Endothelial cell of umbilical vein (primary cell): ENCODE data around the gene SORCS1. TPM values are rescaled to one million over a fixed set of nuclear protein-coding genes. Genes with fewer than 3 reads are reported as not detected.

Source experiments
- BruUV-seq: library from RNA; stranded (reverse); fragments of 400-500 nt; replicated peaks from 2 replicates; lab custom pipeline; 2021; lab: Mats Ljungman, UMichigan
- CTCF ChIA-PET: fragments of 300-600, 350-600 bp; sonication (Branson Sonifier 250); formaldehyde crosslinking; loops from one replicate; lab custom pipeline; 2021; ENCODE audit warnings: antibody characterized with exemption, inconsistent platforms; lab: Charles Lee
- POLR2A ChIA-PET: fragments of 300-600, 350-600 bp; sonication (Branson Sonifier 250); formaldehyde crosslinking; loops from one replicate; lab custom pipeline; 2021; ENCODE audit warnings: antibody characterized with exemption, inconsistent platforms; lab: Charles Lee
- DNase-seq: peaks from one replicate; pipeline ENCODE4 v3.0.0-alpha.2; 2011; ENCODE audit warnings: low read depth, low spot score
- FAIRE-seq: peaks from 2 replicates; lab custom pipeline; 2011; peaks lifted over from hg19 to GRCh38; lab: Jason Lieb, UNC
- H2AFZ ChIP-seq: 2 replicates; pipeline ENCODE4 v1.6.0; 2012; ENCODE audit warnings: low read depth, low read length, control low read depth, inconsistent platforms
- H3K27ac ChIP-seq: 2 replicates; pipeline ENCODE4 v1.5.1; 2011; ENCODE audit warnings: low read depth, mild to moderate bottlenecking, control low read depth, low read length, moderate library complexity; ENCODE audit not compliant: insufficient read depth
- H3K27me3 ChIP-seq, 2 experiments: 2 replicates each; pipeline versions ENCODE4 v1.6.0 to v1.6.1; 2011; ENCODE audit warnings: low read length in 2 of 2, mixed read lengths in 1 of 2; ENCODE audit not compliant: control insufficient read depth in 2 of 2, insufficient read depth in 2 of 2
- H3K36me3 ChIP-seq, 2 experiments: 2 replicates in 1 of 2; 3 replicates in 1 of 2; pipeline ENCODE4 v1.5.1; 2011; ENCODE audit warnings: low read length in 2 of 2, mild to moderate bottlenecking in 1 of 2, moderate library complexity in 1 of 2; ENCODE audit not compliant: control insufficient read depth in 2 of 2, insufficient read depth in 2 of 2; ENCODE audit errors: extremely low read depth in 1 of 2
- H3K4me1 ChIP-seq: 3 replicates; pipeline ENCODE4 v1.5.1; 2011; ENCODE audit warnings: mild to moderate bottlenecking, low read length; ENCODE audit not compliant: control insufficient read depth, insufficient read depth; ENCODE audit errors: extremely low read depth
- H3K4me2 ChIP-seq: 2 replicates; pipeline ENCODE4 v1.6.1; 2011; ENCODE audit warnings: low read length, control low read depth, mixed read lengths; ENCODE audit not compliant: insufficient read depth
- H3K4me3 ChIP-seq, 3 experiments: fragments of 200-600 bp in 1 of 3; sonication (generic), shearing (Covaris generic) in 1 of 3; replicated peaks in 1 of 3; 2 replicates each; pipeline ENCODE4 v1.5.1; 2011 to 2016; ENCODE audit warnings: control low read depth in 3 of 3, low read length in 3 of 3, mild to moderate bottlenecking in 2 of 3, inconsistent platforms in 1 of 3, low read depth in 1 of 3, moderate library complexity in 1 of 3; ENCODE audit not compliant: insufficient read depth in 1 of 3
- H3K79me2 ChIP-seq: 2 replicates; pipeline ENCODE4 v1.6.0; 2012; ENCODE audit warnings: low read length, inconsistent platforms; ENCODE audit not compliant: control insufficient read depth, insufficient read depth
- H3K9ac ChIP-seq: replicated peaks from 2 replicates; pipeline ENCODE3; 2011; ENCODE audit warnings: low read length, control low read depth; ENCODE audit not compliant: insufficient read depth; ENCODE audit errors: extremely low read depth
- H3K9me1 ChIP-seq: replicated peaks from 3 replicates; pipeline ENCODE4 v1.6.0; 2011; ENCODE audit warnings: mild to moderate bottlenecking, low read length; ENCODE audit not compliant: control insufficient read depth, insufficient read depth; ENCODE audit errors: extremely low read depth
- H3K9me3 ChIP-seq: replicated peaks from 2 replicates; pipeline ENCODE4 v1.5.1; 2012; ENCODE audit warnings: low read length, inconsistent platforms; ENCODE audit not compliant: control insufficient read depth, insufficient read depth
- H4K20me1 ChIP-seq: replicated peaks from 2 replicates; pipeline ENCODE3; 2011; ENCODE audit warnings: mild to moderate bottlenecking, low read length; ENCODE audit not compliant: control insufficient read depth, insufficient read depth; ENCODE audit errors: extremely low read depth
- CTCF ChIP-seq, 2 donors: IDR thresholded peaks; 1 replicate in 1 of 2; 2 replicates in 1 of 2; pipeline ENCODE4 v1.5.1; 2011; ENCODE audit warnings: low read length in 2 of 2, mild to moderate bottlenecking in 2 of 2, moderate library complexity in 2 of 2, control low read depth in 1 of 2, inconsistent platforms in 1 of 2, low read depth in 1 of 2; ENCODE audit not compliant: insufficient read depth in 1 of 2; ENCODE audit errors: extremely low read depth in 1 of 2
- EZH2 ChIP-seq: IDR thresholded peaks from 2 replicates; pipeline ENCODE4 v1.6.1; 2012; ENCODE audit warnings: borderline replicate concordance, low read depth, mild to moderate bottlenecking, moderate library complexity, low read length, inconsistent platforms; ENCODE audit not compliant: severe bottlenecking
- GATA2 ChIP-seq: IDR thresholded peaks from 2 replicates; pipeline ENCODE4 v1.7.0; 2011; ENCODE audit warnings: low read depth, mild to moderate bottlenecking, moderate library complexity, mixed read lengths, low read length; ENCODE audit not compliant: insufficient read length, insufficient read depth
- JUN ChIP-seq: IDR thresholded peaks from 2 replicates; pipeline ENCODE4 v1.6.1; 2011; ENCODE audit warnings: borderline replicate concordance, low read depth; ENCODE audit not compliant: insufficient read length, insufficient read depth
- MAX ChIP-seq: IDR thresholded peaks from 2 replicates; pipeline ENCODE4 v1.6.1; 2011; ENCODE audit not compliant: insufficient read depth, insufficient read length
- POLR2AphosphoS5 ChIP-seq: IDR thresholded peaks from 2 replicates; pipeline ENCODE4 v1.6.1; 2012; ENCODE audit warnings: low read depth, mild to moderate bottlenecking, control low read depth, low read length, moderate library complexity; ENCODE audit not compliant: insufficient read depth
- dilution Hi-C: fragments of 300-500 bp; cut with MboI; formaldehyde crosslinking; loops from one replicate; pipeline ENCODE4 v1.15.0; 2019; ENCODE audit warnings: low sequenced_read_pairs; ENCODE audit not compliant: extremely low pct_ligation_motif_present
- intact Hi-C: fragments of 100-400 bp; cut with micrococcal nuclease; formaldehyde crosslinking; loops from one replicate; pipeline ENCODE4 v1.10.0; 2022
- polyA plus RNA-seq, 4 experiments: library from polyadenylated mRNA; depleted of rRNA in 3 of 4; stranded (reverse) in 3 of 4; unstranded in 1 of 4; fragments of >200 nt; gene quantifications; 2 replicates each; pipeline versions ENCODE4 v1.2.1 to v1.2.3, GENCODE V29; 2011 to 2012; ENCODE audit warnings: missing spikeins in 1 of 4
- total RNA-seq: library from RNA; stranded (reverse); gene quantifications from 2 replicates; pipeline ENCODE4 v1.2.3, GENCODE V29; 2021

Gene SORCS1
- total and polyA plus RNA-seq, 2 donors (not counting 3 experiments of a cell fraction or from before 2014, with no cell fraction given), result not detected

GRCh38 chr10:106894692-106895091 lies 269.8 kb downstream of the SORCS1 start:
- no peak overlapping the region for H3K9ac ChIP-seq
- H3K4me1 ChIP-seq, result no peaks in the 10 kb centered on the region
- ChIA-PET POLR2A (no interaction called here), CTCF (no interaction called here)
- no peaks in the 10 kb centered on the region for H3K36me3 ChIP-seq
- H3K27me3 ChIP-seq, result no peaks in the 10 kb centered on the region
- dilution Hi-C loops, result no loop called here
- FAIRE-seq (no peak), DNase-seq (no peak)
- no peak for TF ChIP-seq CTCF (IDR thresholded peaks at IDR 0.05; ENCODE audit: extremely low read depth in 1 of 2, insufficient read depth in 1 of 2, low read depth in 1 of 2, low read length in 2 of 2)
- TF ChIP-seq GATA2, result no peak
- no peak for TF ChIP-seq POLR2AphosphoS5
- no peak for TF ChIP-seq JUN
- TF ChIP-seq MAX, result no peak
- intact Hi-C loops, result no loop called here
- H3K27ac ChIP-seq, result no peak overlapping the region
- H3K9me3 ChIP-seq, result peaks cover 2% of the 10 kb centered on the region
- no peaks in the 10 kb centered on the region for H3K79me2 ChIP-seq
- H3K4me3 ChIP-seq, result no peak overlapping the region
- H3K9me1 ChIP-seq, result no peaks in the 10 kb centered on the region
- no peaks in the 10 kb centered on the region for H4K20me1 ChIP-seq
- no peak overlapping the region for H2AFZ ChIP-seq
- H3K4me2 ChIP-seq, result no peak overlapping the region
- BruUV-seq, result no TSS peak

GRCh38 chr10:106877574-106877973 lies 286.9 kb downstream of the SORCS1 start:
- Histone ChIP-seq H3K4me2 (no peak overlapping the region), H3K9me3 (peaks cover 2% of the 10 kb centered on the region), H3K79me2 (no peaks in the 10 kb centered on the region), H3K4me1 (no peaks in the 10 kb centered on the region), H3K4me3 (no peak overlapping the region), H3K36me3 (no peaks in the 10 kb centered on the region), H3K27ac (no peak overlapping the region), H4K20me1 (no peaks in the 10 kb centered on the region), H3K27me3 (no peaks in the 10 kb centered on the region), H2AFZ (no peak overlapping the region), H3K9me1 (no peaks in the 10 kb centered on the region), H3K9ac (no peak overlapping the region)
- dilution Hi-C loops (no loop called here), intact Hi-C loops (no loop called here)
- BruUV-seq, result no TSS peak
- POLR2A ChIA-PET, result no interaction called here
- DNase-seq (no peak), FAIRE-seq (no peak)
- CTCF ChIA-PET, result no interaction called here
- TF ChIP-seq GATA2 (no peak), EZH2 (no peak)
